CD4-positive, alpha-beta memory T cell (primary cell): ENCODE measurements around the gene POLN. TPM values are rescaled to one million over a fixed set of nuclear protein-coding genes. Genes with fewer than 3 reads are reported as not detected.
A peak's percentile ranks its signal among the peaks of the same experiment; 100 is the strongest.

Experiments
- CTCF ChIA-PET: fragments of 350-600 bp; sonication (Branson Sonifier 250); formaldehyde crosslinking; loops from one replicate; lab custom pipeline; 2021; ENCODE audit warnings: inconsistent platforms; ENCODE audit not compliant: partially characterized antibody; lab: Charles Lee
- POLR2A ChIA-PET: fragments of 350-600 bp; sonication (Branson Sonifier 250); formaldehyde crosslinking; loops from one replicate; lab custom pipeline; 2021; ENCODE audit not compliant: partially characterized antibody; lab: Charles Lee
- DNase-seq, 5 donors: peaks; one replicate each; pipeline versions ENCODE4 v3.0.0 to v3.0.0-alpha.2; 2020 to 2022; ENCODE audit warnings: mixed read lengths in 1 of 5
- H3K27ac ChIP-seq: one replicate; pipeline ENCODE4 v1.7.0; 2013; ENCODE audit warnings: low read depth, low read length
- H3K27me3 ChIP-seq: 2 replicates; pipeline ENCODE4 v1.7.0; 2013; ENCODE audit warnings: mild to moderate bottlenecking, low read length, moderate library complexity; ENCODE audit not compliant: insufficient read depth
- H3K36me3 ChIP-seq: 2 replicates; pipeline ENCODE4 v1.7.0; 2013; ENCODE audit warnings: mild to moderate bottlenecking, low read length, moderate library complexity; ENCODE audit not compliant: insufficient read depth
- H3K4me1 ChIP-seq: 2 replicates; pipeline ENCODE4 v1.7.0; 2013; ENCODE audit warnings: mild to moderate bottlenecking, low read length, moderate library complexity; ENCODE audit not compliant: insufficient read depth
- H3K4me3 ChIP-seq, 2 donors: one replicate each; pipeline ENCODE4 v1.7.0; 2013; ENCODE audit warnings: low read length in 2 of 2, mild to moderate bottlenecking in 1 of 2
- H3K9me3 ChIP-seq, 2 donors: one replicate each; pipeline ENCODE4 v1.7.0; 2013; ENCODE audit warnings: low read length in 2 of 2, control low read depth in 1 of 2; ENCODE audit not compliant: control insufficient read depth in 1 of 2
- H3K27ac Mint-ChIP-seq, 7 donors: one replicate each; pipeline ENCODE4 v1.8.0; 2020 to 2021; ENCODE audit warnings: mixed read lengths in 7 of 7, mild to moderate bottlenecking in 6 of 7, inconsistent platforms in 3 of 7, moderate library complexity in 3 of 7
- H3K27me3 Mint-ChIP-seq, 2 donors: one replicate each; pipeline ENCODE4 v1.8.0; 2020 to 2021; ENCODE audit warnings: mixed read lengths in 2 of 2
- H3K36me3 Mint-ChIP-seq, 2 donors: one replicate each; pipeline ENCODE4 v1.8.0; 2020 to 2021; ENCODE audit warnings: mixed read lengths in 2 of 2, inconsistent platforms in 1 of 2, mild to moderate bottlenecking in 1 of 2
- H3K4me1 Mint-ChIP-seq, 4 donors: one replicate each; pipeline ENCODE4 v1.8.0; 2020 to 2021; ENCODE audit warnings: mixed read lengths in 4 of 4, mild to moderate bottlenecking in 1 of 4
- H3K4me3 Mint-ChIP-seq, 8 donors: one replicate each; pipeline ENCODE4 v1.8.0; 2020 to 2021; ENCODE audit warnings: mixed read lengths in 8 of 8, mild to moderate bottlenecking in 7 of 8, moderate library complexity in 6 of 8, inconsistent platforms in 3 of 8
- H3K9me3 Mint-ChIP-seq, 8 donors: one replicate each; pipeline ENCODE4 v1.8.0; 2020 to 2021; ENCODE audit warnings: mixed read lengths in 8 of 8, mild to moderate bottlenecking in 5 of 8, inconsistent platforms in 3 of 8, moderate library complexity in 1 of 8
- intact Hi-C: fragments of 100-400 bp; cut with micrococcal nuclease; formaldehyde crosslinking; loops from one replicate; pipeline ENCODE4 v1.15.1; 2023
- polyA plus RNA-seq, 2 donors: library from polyadenylated mRNA; unstranded; fragments of 300-500 nt; fragmentation: Illumina TruSeq; gene quantifications; one replicate each; pipeline ENCODE4 v1.2.3, GENCODE V29; 2021
- total RNA-seq, 2 experiments: library from RNA; stranded (reverse); gene quantifications; one replicate each; pipeline ENCODE4 v1.2.3, GENCODE V29; 2021

The POLN gene
- total RNA-seq (1 to 10 TPM; 3.8 to 4.4 TPM), polyA plus RNA-seq (1 to 10 TPM in 1 of 2 donors, under 1 TPM in 1; 0.24 to 1.8 TPM)

- H3K27ac Mint-ChIP-seq, result peak within 1 kb of the TSS; percentile 85 to 98 (median 93)
- ChIA-PET CTCF (interaction anchor here (0.6 to 2.7 kb wide), 12 partner anchors 9 to 203 kb away, joined by 3 to 14 read pairs (median 4); partner anchors contain the start of genes CFAP99, MXD4 and ZFYVE28), POLR2A (interaction anchor here (0.6 to 3.6 kb wide), 21 partner anchors 9 to 597 kb away, joined by 3 to 62 read pairs (median 5); partner anchors contain the start of genes CFAP99, FAM193A, MXD4 and NELFA)
- peak within 1 kb of the TSS; percentile 49 to 91 for H3K4me3 ChIP-seq
- intact Hi-C loops, result loop anchor here (1.0 to 5.0 kb wide), 8 partner anchors 21 to 831 kb away; partner anchors contain the start of genes CFAP99, HTT, HTT-AS and LETM1
- H3K9me3 Mint-ChIP-seq, result no peaks in the 10 kb centered on the region
- H3K4me1 ChIP-seq, result peaks cover 44% of the 10 kb centered on the region
- no peaks in the 10 kb centered on the region for H3K9me3 ChIP-seq
- H3K27ac ChIP-seq, result peak within 1 kb of the TSS; percentile 88
- peaks cover 25 to 36% of the 10 kb centered on the region in 2 donors for H3K36me3 Mint-ChIP-seq
- no peaks in the 10 kb centered on the region for H3K27me3 Mint-ChIP-seq
- peak within 1 kb of the TSS; percentile 81 to 95 (median 91) for H3K4me3 Mint-ChIP-seq
- H3K36me3 ChIP-seq, result no peaks in the 10 kb centered on the region
- no peaks in the 10 kb centered on the region for H3K27me3 ChIP-seq
- peaks cover 46 to 73% (median 58%) of the 10 kb centered on the region in 4 donors for H3K4me1 Mint-ChIP-seq
- peak; percentile 98 to 100 (median 100) for DNase-seq
These were observed at the start of gene POLN, which contains the start of gene HAUS3 for GRCh38 chr4:2241410-2242353. Gene POLN (minus strand): TSS chr4:2242121. CDS start chr4:2229231, 12,890 bp downstream. Gene HAUS3 (minus strand): TSS chr4:2242121. CDS start chr4:2240946, 1,175 bp downstream.

GRCh38 chr4:2290974-2291704 lies 49.2 kb upstream of the POLN start:
- intact Hi-C loops, result loop anchor here (1.0 to 2.0 kb wide), 3 partner anchors 9 to 48 kb away; partner anchors contain the start of genes HAUS3, MXD4 and POLN
- Mint-ChIP-seq H3K4me1 (peaks cover 16 to 52% (median 34%) of the 10 kb centered on the region in 4 donors), H3K27ac (peak overlapping the region; percentile 96 to 99 (median 98)), H3K4me3 (peak overlapping the region in 7 of 8 donors; percentile 77 to 91 (median 81)), H3K9me3 (no peaks in the 10 kb centered on the region), H3K36me3 (peaks cover 0 to 9% of the 10 kb centered on the region in 2 donors), H3K27me3 (no peaks in the 10 kb centered on the region)
- Histone ChIP-seq H3K9me3 (no peaks in the 10 kb centered on the region), H3K27me3 (no peaks in the 10 kb centered on the region), H3K36me3 (no peaks in the 10 kb centered on the region), H3K4me3 (no peak overlapping the region), H3K4me1 (peaks cover 41% of the 10 kb centered on the region), H3K27ac (peak overlapping the region; percentile 71)
- ChIA-PET CTCF (interaction anchor here (0.9 to 2.5 kb wide), 7 partner anchors 9 to 128 kb away, joined by 4 to 9 read pairs (median 5); partner anchors contain the start of genes CFAP99 and ZFYVE28), POLR2A (interaction anchor here (0.6 to 5.4 kb wide), 12 partner anchors 9 to 673 kb away, joined by 3 to 51 read pairs (median 5); partner anchors contain the start of genes CFAP99, GRK4, HAUS3 and MXD4)
- peak; percentile 81 to 92 (median 84) for DNase-seq

- Mint-ChIP-seq H3K4me3 (peak overlapping the region in 6 of 8 donors; percentile 77 to 91 (median 83)), H3K4me1 (peaks cover 15 to 45% (median 31%) of the 10 kb centered on the region in 4 donors), H3K36me3 (peaks cover 0 to 9% of the 10 kb centered on the region in 2 donors), H3K27ac (peak overlapping the region; percentile 96 to 99 (median 98)), H3K27me3 (no peaks in the 10 kb centered on the region), H3K9me3 (no peaks in the 10 kb centered on the region)
- intact Hi-C loops, result loop anchor here (2.0 kb wide), 2 partner anchors 28 to 48 kb away; partner anchors contain the start of genes HAUS3, MXD4 and POLN
- DNase-seq, result no peak
- peak overlapping the region; percentile 71 for H3K27ac ChIP-seq
- no peaks in the 10 kb centered on the region for H3K9me3 ChIP-seq
- H3K27me3 ChIP-seq, result no peaks in the 10 kb centered on the region
- peaks cover 42% of the 10 kb centered on the region for H3K4me1 ChIP-seq
- peak overlapping the region in 1 of 2 donors; percentile 27 for H3K4me3 ChIP-seq
- CTCF ChIA-PET, result interaction anchor here (0.9 to 2.5 kb wide), 7 partner anchors 9 to 128 kb away, joined by 4 to 9 read pairs (median 5); partner anchors contain the start of genes CFAP99, MXD4 and ZFYVE28
- H3K36me3 ChIP-seq, result no peaks in the 10 kb centered on the region
- POLR2A ChIA-PET, result interaction anchor here (0.6 to 5.4 kb wide), 11 partner anchors 9 to 178 kb away, joined by 3 to 51 read pairs (median 6); partner anchors contain the start of genes CFAP99, HAUS3, MXD4 and POLN
These were observed 48.6 kb upstream of the POLN start for GRCh38 chr4:2290488-2290887.

GRCh38 chr4:2289955-2290333 lies 48.0 kb upstream of the POLN start:
- Mint-ChIP-seq H3K27ac (peak overlapping the region; percentile 80 to 99 (median 97)), H3K27me3 (no peaks in the 10 kb centered on the region), H3K4me1 (peaks cover 14 to 43% (median 31%) of the 10 kb centered on the region in 4 donors), H3K4me3 (peak overlapping the region in 4 of 8 donors; percentile 10 to 31 (median 17)), H3K9me3 (no peaks in the 10 kb centered on the region), H3K36me3 (peaks cover 0 to 9% of the 10 kb centered on the region in 2 donors)
- Histone ChIP-seq H3K36me3 (no peaks in the 10 kb centered on the region), H3K4me3 (no peak overlapping the region), H3K27me3 (no peaks in the 10 kb centered on the region), H3K9me3 (no peaks in the 10 kb centered on the region), H3K27ac (peak overlapping the region; percentile 71), H3K4me1 (peaks cover 45% of the 10 kb centered on the region)
- DNase-seq, result no peak
- intact Hi-C loops, result loop anchor here (2.0 to 10.0 kb wide), 3 partner anchors 27 to 65 kb away; partner anchors contain the start of genes HAUS3, MXD4 and POLN
- ChIA-PET CTCF (interaction anchor here (0.5 to 2.5 kb wide), 7 partner anchors 8 to 129 kb away, joined by 3 to 9 read pairs (median 5); partner anchors contain the start of genes CFAP99, MXD4 and ZFYVE28), POLR2A (interaction anchor here (1.0 to 5.4 kb wide), 6 partner anchors 8 to 129 kb away, joined by 3 to 51 read pairs (median 16); partner anchors contain the start of genes CFAP99, HAUS3, MXD4 and POLN)

- peaks cover 50% of the 10 kb centered on the region for H3K4me1 ChIP-seq
- ChIA-PET POLR2A (interaction anchor here (2.3 to 5.4 kb wide), 4 partner anchors 7 to 129 kb away, joined by 8 to 51 read pairs (median 34); partner anchors contain the start of genes CFAP99, MXD4 and ZFYVE28), CTCF (interaction anchor here (0.5 to 2.5 kb wide), 6 partner anchors 8 to 130 kb away, joined by 3 to 9 read pairs (median 6); partner anchors contain the start of genes CFAP99, MXD4 and ZFYVE28)
- intact Hi-C loops, result loop anchor here (10.0 kb wide), 1 partner anchor 65 kb away; no protein-coding TSS in a partner anchor
- H3K9me3 ChIP-seq, result no peaks in the 10 kb centered on the region
- Mint-ChIP-seq H3K27ac (peak overlapping the region in 6 of 7 donors; percentile 80 to 99 (median 96)), H3K4me3 (peak overlapping the region in 3 of 8 donors; percentile 13 to 21 (median 17)), H3K4me1 (peaks cover 12 to 48% (median 27%) of the 10 kb centered on the region in 4 donors), H3K27me3 (no peaks in the 10 kb centered on the region), H3K9me3 (no peaks in the 10 kb centered on the region), H3K36me3 (peaks cover 0 to 9% of the 10 kb centered on the region in 2 donors)
- no peak for DNase-seq
- H3K36me3 ChIP-seq, result no peaks in the 10 kb centered on the region
- H3K27me3 ChIP-seq, result no peaks in the 10 kb centered on the region
- no peak overlapping the region for H3K4me3 ChIP-seq
- H3K27ac ChIP-seq, result peak overlapping the region; percentile 71
These were observed 47.5 kb upstream of the POLN start for GRCh38 chr4:2289311-2289954.
